Lung (tissue), 12 donors: ENCODE data around the gene ZBTB38. TPM values are rescaled to one million over a fixed set of nuclear protein-coding genes. Genes with fewer than 3 reads are reported as not detected.

Experiments used
- ATAC-seq: fragments of 200-7000 bp; cut with Tn5 transposase; one replicate; pipeline ENCODE4 v1.9.1; 2020; ENCODE audit warnings: moderate number of reproducible peaks; ENCODE audit not compliant: insufficient read depth, low FRiP score
- DNase-seq, 3 donors: peaks; one replicate each; pipeline ENCODE4 v3.0.0-alpha.2; 2013 to 2017
- H3K27ac ChIP-seq, 2 donors: one replicate each; pipeline ENCODE4 v1.5.1; 2013; ENCODE audit warnings: mild to moderate bottlenecking in 2 of 2, moderate library complexity in 2 of 2, control low read depth in 1 of 2, inconsistent platforms in 1 of 2, low read depth in 1 of 2, low read length in 1 of 2
- H3K27me3 ChIP-seq, 3 donors: one replicate each; pipeline ENCODE4 v1.5.1; 2013; ENCODE audit warnings: low read length in 2 of 3; ENCODE audit not compliant: control insufficient read depth in 3 of 3, insufficient read depth in 3 of 3
- H3K36me3 ChIP-seq, 4 donors: one replicate each; pipeline ENCODE4 v1.5.1; 2013; ENCODE audit warnings: low read length in 4 of 4, mild to moderate bottlenecking in 1 of 4, moderate library complexity in 1 of 4; ENCODE audit not compliant: control insufficient read depth in 4 of 4, insufficient read depth in 4 of 4
- H3K4me1 ChIP-seq, 5 donors: one replicate each; pipeline ENCODE4 v1.5.1; 2013; ENCODE audit warnings: low read length in 5 of 5, mild to moderate bottlenecking in 2 of 5, moderate library complexity in 1 of 5; ENCODE audit not compliant: control insufficient read depth in 5 of 5, insufficient read depth in 5 of 5
- H3K4me3 ChIP-seq: one replicate; pipeline ENCODE4 v1.5.1; 2013; ENCODE audit warnings: mild to moderate bottlenecking, control low read depth, moderate library complexity
- H3K9ac ChIP-seq, 2 donors: one replicate each; pipeline ENCODE4 v1.5.1; 2013; ENCODE audit warnings: low read length in 2 of 2, control low read depth in 1 of 2; ENCODE audit not compliant: insufficient read depth in 1 of 2
- H3K9me3 ChIP-seq, 4 donors: one replicate each; pipeline ENCODE4 v1.5.1; 2013; ENCODE audit warnings: low read length in 3 of 4, mild to moderate bottlenecking in 1 of 4, moderate library complexity in 1 of 4; ENCODE audit not compliant: control insufficient read depth in 4 of 4, insufficient read depth in 3 of 4
- CTCF ChIP-seq: IDR thresholded peaks from 2 replicates; pipeline ENCODE4 v1.5.1; 2012; ENCODE audit warnings: mild to moderate bottlenecking; ENCODE audit errors: control extremely low read depth, extremely low read depth
- WGBS, 2 donors: extraction: QIAGEN DNeasy Blood & Tissue Kit; methylation state at CpG; one replicate each; pipeline ENCODE4 v1.1.7; 2013; 5-methylcytosine and 5-hydroxymethylcytosine counted together
- polyA plus RNA-seq, 2 donors: library from polyadenylated mRNA; stranded (reverse); fragments of 200-250 nt; gene quantifications; one replicate each; pipeline ENCODE4 v1.2.1, GENCODE V29; 2013
- total RNA-seq, 2 donors: library from RNA; depleted of rRNA in 1 of 2; stranded (reverse); fragments of >200 nt in 1 of 2; gene quantifications; one replicate each; pipeline ENCODE4 v1.2.1, GENCODE V29; 2014 to 2021
- donor health status: control.
- donor health status: control.
- donor health status: Bipolar disorder and iron deficiency.
- donor health status: healthy.
- donor health status: DM: yes; HTN: yes; CAD: no.

Gene ZBTB38
- total and polyA plus RNA-seq, 4 donors: 9.3 to 111 (median 53.5) TPM

DNA sequence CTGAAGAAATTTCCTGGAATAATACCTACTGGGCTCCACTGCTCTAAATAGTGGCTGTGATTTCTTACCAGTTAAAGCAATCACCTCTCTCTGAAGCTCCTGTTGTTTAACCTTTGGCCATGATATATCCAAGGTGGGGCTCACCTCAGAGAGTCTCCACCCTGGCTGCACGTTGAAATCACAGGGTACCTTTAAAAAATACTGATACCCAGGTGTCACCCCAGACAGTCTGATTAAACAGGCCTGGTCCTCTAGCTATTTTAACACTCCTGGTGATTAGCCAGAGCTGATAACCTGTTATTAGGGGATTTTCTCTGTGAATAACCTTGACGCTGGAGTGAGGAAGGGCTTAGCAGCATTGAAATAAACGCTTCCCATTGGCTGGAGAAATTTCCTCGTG, 22.3 kb upstream of the ZBTB38 start:
- Histone ChIP-seq H3K4me1 (peaks cover 0 to 5% (median 0%) of the 10 kb centered on the region in 5 donors), H3K27me3 (no peaks in the 10 kb centered on the region), H3K27ac (no peak overlapping the region), H3K4me3 (no peak overlapping the region), H3K9me3 (no peaks in the 10 kb centered on the region), H3K36me3 (no peaks in the 10 kb centered on the region), H3K9ac (no peak overlapping the region)
- TF ChIP-seq CTCF: no peak
- ATAC-seq (no peak), DNase-seq (no peak)
- WGBS, 2 donors: 88 to 91% methylated on average over 4 of the region's 4 CpGs

- no peak for ATAC-seq
- H3K4me3 ChIP-seq: no peak overlapping the region
- H3K36me3 ChIP-seq: no peaks in the 10 kb centered on the region
- H3K4me1 ChIP-seq: peaks cover 0 to 5% (median 0%) of the 10 kb centered on the region in 5 donors
- H3K9ac ChIP-seq: no peak overlapping the region
- H3K27ac ChIP-seq: no peak overlapping the region
- DNase-seq: no peak
- no peaks in the 10 kb centered on the region for H3K9me3 ChIP-seq
- no peaks in the 10 kb centered on the region for H3K27me3 ChIP-seq
- no peak for TF ChIP-seq CTCF
- WGBS, 2 donors: 49 to 54% methylated on average over 5 of the region's 5 CpGs
These were observed 21.9 kb upstream of the ZBTB38 start for GRCh38 chr3:141346418-141346817.

GRCh38 chr3:141346839-141347238, 21.5 kb upstream of the ZBTB38 start:
- Histone ChIP-seq H3K9me3 (no peaks in the 10 kb centered on the region), H3K27ac (no peak overlapping the region), H3K27me3 (no peaks in the 10 kb centered on the region), H3K4me1 (peaks cover 0 to 5% (median 0%) of the 10 kb centered on the region in 5 donors), H3K4me3 (no peak overlapping the region), H3K36me3 (no peaks in the 10 kb centered on the region), H3K9ac (no peak overlapping the region)
- WGBS, 2 donors: 70 to 79% methylated on average over 5 of the region's 5 CpGs
- ATAC-seq: no peak
- no peak for DNase-seq
- no peak for TF ChIP-seq CTCF

GRCh38 chr3:141348837-141349236, 19.5 kb upstream of the ZBTB38 start:
- WGBS, 2 donors: 80 to 91% methylated on average over 1 of the region's 1 CpG
- peaks cover 0 to 5% (median 0%) of the 10 kb centered on the region in 5 donors for H3K4me1 ChIP-seq
- H3K27ac ChIP-seq: no peak overlapping the region
- H3K9me3 ChIP-seq: no peaks in the 10 kb centered on the region
- no peak for TF ChIP-seq CTCF
- no peaks in the 10 kb centered on the region for H3K27me3 ChIP-seq
- no peak overlapping the region for H3K4me3 ChIP-seq
- no peak for ATAC-seq
- no peaks in the 10 kb centered on the region for H3K36me3 ChIP-seq
- DNase-seq: no peak
- no peak overlapping the region for H3K9ac ChIP-seq
